ENCODE data around the gene SFMBT2. TPM values are rescaled to one million over a fixed set of nuclear protein-coding genes. Genes with fewer than 3 reads are reported as not detected.

SFMBT2 gene
- 52.0 and 56.2 TPM in 2 replicates for total RNA-seq

- intact Hi-C loops (cut with micrococcal nuclease) = loop anchor here (1.0 to 10.0 kb wide), 12 partner anchors 73 to 1894 kb away; partner anchors contain the start of genes ATP5F1C, GATA3, KIN and PRKCQ
Measured at GRCh38 chr10:7410862-7411670, at the start of gene SFMBT2. TSS of gene SFMBT2 (minus strand) at chr10:7411034. CDS start at chr10:7381898, 29,136 bp downstream.

GRCh38 chr10:7460006-7460405 is 49.2 kb upstream of the SFMBT2 start:
- intact Hi-C loops (cut with micrococcal nuclease) = no loop called here

DNA sequence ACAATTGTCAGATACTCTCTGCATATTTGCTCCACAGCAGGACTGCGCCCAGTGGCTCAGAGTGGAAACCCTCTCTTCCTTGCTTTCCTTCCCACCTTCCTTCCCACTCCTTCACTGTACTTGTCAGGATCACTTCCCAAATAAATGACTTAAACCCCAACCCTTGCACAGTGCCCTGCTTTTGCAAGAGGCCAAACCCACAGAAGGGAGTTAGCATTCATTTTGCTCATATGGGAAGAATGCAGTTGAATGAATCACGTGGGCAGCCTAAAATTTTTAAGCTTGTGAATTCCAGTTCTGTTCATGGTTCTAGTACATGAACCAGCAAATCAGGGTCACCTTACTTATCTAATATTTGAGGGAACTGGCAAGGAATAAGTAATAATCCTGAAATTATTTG is 47.7 kb upstream of the SFMBT2 start:
- intact Hi-C loops (cut with micrococcal nuclease) = no loop called here

DNA sequence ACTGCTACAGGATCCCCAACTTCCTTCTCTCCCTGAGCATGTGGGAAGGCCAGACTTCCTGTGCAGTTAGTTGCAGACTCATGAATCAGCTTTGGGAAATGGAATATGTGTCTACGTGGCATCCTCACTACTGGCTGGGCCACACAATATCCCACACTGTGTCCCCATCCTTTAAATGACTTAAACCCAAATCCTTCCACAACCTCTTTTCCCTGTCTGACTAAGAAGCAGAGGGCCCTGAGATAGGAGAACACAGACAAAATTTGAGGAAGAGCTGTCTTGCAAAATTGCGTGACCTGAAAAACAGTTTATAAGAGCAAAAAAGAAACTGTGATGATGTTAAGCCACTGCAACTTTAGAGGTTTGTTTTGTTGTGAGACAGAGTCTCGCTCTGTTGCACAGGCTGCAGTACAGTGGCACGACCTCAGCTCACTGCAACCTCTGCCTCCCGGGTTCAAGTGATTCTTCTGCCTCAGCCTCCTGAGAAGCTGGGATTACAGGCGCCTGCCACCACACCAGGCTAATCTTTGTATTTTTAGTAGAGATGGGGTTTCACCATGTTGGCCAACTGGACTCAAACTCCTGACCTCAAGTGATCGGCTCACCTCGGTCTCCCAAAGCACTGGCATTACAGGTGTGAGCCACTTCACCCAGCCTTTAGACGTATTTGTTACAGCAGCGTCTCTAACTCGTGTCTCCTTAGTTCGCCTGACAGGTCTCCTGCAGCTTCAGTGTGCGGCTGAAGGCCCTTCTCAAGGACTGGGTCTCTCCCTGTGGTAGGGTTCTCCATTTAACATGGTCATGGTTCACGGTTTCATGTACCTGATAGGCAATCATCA is 46.9 kb upstream of the SFMBT2 start:
- intact Hi-C loops (cut with micrococcal nuclease) = no loop called here

- intact Hi-C loops (cut with micrococcal nuclease) = no loop called here
Measured at GRCh38 chr10:7449063-7449695, 38.3 kb upstream of the SFMBT2 start.

DNA sequence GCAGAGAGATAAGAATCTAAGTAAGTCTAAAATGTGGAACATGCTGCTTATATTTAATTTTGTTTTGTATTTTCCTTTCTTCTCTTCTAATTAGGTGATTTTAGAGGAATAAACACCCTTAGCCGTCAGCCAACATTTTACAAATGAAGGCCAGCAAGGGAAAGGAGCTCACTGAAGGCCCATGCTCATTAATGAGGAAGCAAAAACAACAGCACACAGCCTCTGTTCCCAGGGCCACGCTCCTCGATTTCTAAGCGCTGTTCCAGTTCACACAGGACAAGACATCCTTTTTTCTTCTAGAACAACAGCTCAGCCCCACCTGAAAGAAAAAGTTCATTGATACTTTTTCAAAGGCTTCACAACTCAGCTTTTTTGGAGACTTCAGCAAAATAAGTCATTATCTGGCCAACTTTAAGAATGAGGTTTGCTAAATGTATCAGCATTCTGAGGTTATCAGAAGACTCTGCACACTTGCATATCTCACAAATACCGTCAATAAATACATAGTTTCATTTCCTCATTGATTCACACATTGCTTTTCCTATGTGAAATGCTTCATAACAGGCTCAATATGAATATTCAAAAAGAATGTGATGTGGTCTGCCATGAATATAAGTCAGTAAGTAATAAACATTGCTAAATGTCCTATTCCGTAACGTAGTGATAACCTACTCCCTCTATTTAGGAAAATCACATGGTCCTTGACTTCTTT is 34.8 kb upstream of the SFMBT2 start:
- intact Hi-C loops (cut with micrococcal nuclease) = no loop called here

- intact Hi-C loops (cut with micrococcal nuclease) = no loop called here
Measured at GRCh38 chr10:7444551-7445121, 33.8 kb upstream of the SFMBT2 start.

- intact Hi-C loops (cut with micrococcal nuclease) = no loop called here
Measured at GRCh38 chr10:7443036-7443435, 32.2 kb upstream of the SFMBT2 start.

DNA sequence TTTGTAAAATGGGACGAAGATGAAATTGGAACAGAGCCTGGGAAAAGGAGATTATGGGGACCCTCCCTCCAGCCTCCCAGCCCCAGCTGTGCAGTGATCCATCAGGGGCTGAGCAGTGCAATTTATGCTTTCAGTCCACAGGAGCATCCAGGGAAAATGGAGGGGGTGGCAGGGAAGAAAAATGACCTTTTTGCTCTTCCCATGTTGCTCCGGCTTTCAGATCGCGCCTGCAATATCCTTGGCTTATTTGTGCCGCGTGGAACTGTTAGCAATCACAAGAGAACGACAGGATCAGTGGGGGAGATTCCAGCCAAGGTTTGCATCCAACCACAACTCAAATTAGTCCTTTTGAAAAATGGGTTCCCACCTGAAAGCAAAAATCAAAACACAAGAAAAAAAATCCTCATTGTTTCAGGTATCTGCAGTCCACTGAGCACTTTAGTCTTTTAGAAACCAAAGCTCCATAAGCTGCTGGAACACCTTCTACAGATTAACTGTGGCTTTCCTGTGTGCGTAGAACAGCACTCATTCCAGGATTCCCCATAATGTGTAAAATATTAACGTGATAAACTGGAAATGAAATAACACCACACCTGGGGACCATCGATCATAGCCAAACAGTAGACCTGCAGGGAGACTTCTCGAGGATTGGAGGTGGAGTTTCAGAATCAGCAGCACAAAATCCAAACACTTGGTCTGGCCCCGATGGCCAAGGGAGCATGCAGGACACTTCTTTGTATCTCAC is 30.7 kb upstream of the SFMBT2 start:
- intact Hi-C loops (cut with micrococcal nuclease) = no loop called here

DNA sequence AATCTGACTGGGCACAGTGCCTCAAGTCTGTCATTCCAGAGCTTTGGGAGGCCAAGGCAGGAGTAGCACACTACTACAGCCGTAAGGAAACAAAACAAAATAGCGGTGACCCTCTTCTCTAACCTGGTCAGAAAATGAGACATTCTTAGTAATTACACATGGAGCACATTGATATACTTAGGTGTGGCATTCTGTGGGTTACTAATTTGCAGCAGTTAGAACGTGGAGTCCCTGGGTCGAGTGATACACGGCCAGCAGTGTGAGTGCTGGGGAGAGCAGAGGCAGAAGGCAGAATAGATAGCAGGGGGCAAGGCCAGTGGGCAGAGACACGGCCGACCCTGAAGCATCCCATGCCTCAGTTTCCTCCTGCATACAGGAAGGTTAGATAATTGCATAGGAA is 28.9 kb upstream of the SFMBT2 start:
- intact Hi-C loops (cut with micrococcal nuclease) = no loop called here

- intact Hi-C loops (cut with micrococcal nuclease) = no loop called here
Measured at GRCh38 chr10:7438196-7438986, 27.6 kb upstream of the SFMBT2 start.

DNA sequence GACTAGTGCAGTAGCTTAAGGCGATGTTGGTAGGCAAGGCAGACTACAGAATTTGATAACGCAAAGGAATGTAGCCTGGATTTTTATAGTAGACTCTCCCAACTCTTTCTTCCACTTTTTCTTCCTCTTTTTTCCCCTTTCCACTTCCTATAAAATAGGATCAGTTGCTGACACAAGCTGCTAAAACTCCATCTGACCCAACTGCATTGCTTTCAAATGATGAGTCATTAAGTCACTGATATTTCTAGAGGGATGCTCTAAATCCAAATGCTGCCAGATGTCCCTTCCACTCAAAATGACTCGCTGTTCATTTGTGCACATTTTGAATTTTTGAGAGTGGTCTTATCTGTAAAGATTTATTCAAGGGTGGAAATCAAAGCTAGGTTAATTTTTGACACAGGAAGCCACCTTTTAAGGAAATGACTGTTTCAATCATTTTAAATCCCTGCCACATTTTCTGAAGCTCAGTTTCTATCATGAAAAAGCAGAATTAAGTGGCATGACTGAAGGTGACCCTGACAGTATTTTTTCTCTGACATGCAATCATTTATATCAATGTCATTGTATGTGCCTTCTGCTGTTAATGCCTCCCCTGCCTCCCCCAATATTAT is 25.8 kb upstream of the SFMBT2 start:
- intact Hi-C loops (cut with micrococcal nuclease) = no loop called here

DNA sequence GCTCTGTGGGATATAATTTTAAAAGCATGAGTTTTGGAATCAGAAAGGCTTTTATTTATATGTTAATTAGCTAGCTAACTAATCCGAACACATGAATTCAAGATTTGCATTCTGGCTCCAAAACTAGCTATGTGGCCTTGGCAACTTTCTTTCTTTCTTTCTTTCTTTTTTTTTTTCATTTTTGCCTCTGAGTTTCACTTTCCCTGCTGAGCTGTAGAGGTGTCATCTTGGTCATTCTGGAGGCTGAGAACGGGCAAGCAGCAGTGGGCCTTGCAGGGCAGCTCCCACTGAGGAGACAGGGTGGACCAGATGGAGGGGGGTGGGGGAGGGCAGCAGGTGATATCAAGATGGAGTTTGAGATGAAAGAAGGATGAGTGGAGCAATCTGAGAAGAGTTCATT is 24.8 kb upstream of the SFMBT2 start:
- intact Hi-C loops (cut with micrococcal nuclease) = no loop called here

DNA sequence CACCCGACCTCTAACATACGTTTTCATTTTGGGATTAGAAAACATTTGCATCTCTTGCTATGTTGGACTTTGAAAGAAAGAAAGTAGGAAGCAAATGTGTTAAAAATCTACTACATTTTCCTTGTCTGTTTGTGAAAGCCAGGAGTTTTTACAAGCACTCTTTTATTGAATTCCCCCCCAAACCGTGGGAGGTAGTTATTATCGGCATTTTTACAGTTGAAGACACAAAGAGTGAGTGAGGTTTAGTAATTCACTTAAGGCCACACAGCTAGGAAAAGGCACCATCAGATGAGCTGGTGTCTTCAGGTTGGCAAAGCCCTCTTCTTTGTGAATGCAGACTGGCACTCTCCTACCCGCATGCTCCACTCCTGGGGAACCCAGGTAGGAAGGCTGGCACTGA is 23.5 kb upstream of the SFMBT2 start:
- intact Hi-C loops (cut with micrococcal nuclease) = no loop called here

GRCh38 chr10:7433861-7434260 is 23.0 kb upstream of the SFMBT2 start:
- intact Hi-C loops (cut with micrococcal nuclease) = no loop called here

DNA sequence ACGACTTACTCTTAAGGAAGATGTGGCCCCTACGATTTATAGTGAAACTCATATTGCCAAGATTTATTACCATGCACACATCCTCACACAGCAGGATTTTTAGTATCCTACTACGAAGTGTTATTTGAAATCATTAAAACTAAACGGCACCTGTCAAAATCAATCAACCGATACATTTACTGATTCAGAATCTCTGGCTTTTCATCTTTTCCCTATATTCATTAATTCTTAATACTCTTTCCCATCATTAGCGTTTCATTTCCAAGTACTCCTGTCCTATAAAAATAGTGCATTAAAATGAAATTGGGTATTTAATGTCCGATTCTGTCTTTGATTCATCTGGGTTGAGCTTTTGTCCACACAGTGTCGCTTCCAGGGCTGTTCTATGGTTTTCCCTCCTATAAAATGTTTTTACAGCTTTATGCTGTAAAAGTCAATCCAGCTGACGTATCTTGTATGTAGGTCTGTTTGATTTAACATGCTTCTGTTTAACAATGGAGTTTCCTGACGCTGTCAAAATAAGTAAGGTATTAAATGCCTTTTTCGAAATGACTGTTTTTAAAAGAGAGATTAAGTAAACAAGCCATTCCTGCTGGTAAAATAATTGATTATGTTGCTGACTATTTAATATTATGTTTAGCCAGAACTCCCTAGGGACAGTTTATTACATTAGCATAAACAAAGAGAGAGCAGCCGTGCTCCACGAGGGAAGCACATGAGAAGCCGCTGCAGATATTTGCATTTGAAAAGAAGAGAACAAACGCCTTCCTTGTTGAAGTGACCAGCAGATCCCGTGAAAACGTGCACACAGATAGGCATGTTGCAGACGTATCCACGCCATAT is 22.3 kb upstream of the SFMBT2 start:
- intact Hi-C loops (cut with micrococcal nuclease) = no loop called here

DNA sequence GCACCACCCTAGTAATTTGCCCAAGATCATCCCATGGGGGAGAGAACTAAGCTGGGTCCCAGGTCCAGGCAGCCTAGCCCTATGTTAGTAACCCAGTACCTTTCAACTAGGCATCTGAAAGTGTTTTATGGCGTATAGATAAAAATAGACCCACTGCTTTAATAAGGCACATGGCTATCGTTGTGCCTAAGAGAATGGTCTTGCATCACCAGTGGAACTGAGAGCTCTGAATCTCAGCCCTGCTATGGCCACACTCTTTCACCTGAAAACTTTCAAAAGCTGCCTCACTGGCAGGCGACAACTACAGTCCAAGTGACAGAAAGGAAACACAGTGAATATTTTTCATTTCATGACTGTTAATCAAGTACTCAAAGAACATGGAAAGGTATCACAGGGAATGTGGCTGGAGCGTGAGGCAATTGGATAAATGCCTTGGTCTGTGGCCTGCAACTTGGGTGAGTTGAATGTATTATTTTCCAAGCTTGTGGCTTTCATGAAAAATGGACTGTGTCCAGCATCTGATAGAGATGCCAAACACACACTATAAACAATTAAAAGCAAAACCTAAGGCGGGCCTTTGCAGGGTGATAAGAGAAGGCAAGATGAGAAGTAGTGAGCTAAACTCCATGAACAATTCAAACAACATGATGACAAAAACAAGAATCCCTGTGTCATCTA is 18.0 kb upstream of the SFMBT2 start:
- intact Hi-C loops (cut with micrococcal nuclease) = loop anchor here (1.0 kb wide), 1 partner anchor 9 kb away; no protein-coding TSS in a partner anchor
